GM12878 (cell line): ENCODE results near the gene CLN6. TPM values are rescaled to one million over a fixed set of nuclear protein-coding genes. Genes with fewer than 3 reads are reported as not detected.
A peak's percentile ranks its signal among the peaks of the same experiment; 100 is the strongest.

Experiments
- ATAC-seq: fragments of 200-7000 bp; cut with Tn5 transposase; 3 replicates; pipeline ENCODE4 v1.9.1; 2020; ENCODE audit warnings: mild to moderate bottlenecking, moderate library complexity
- Bru-seq: library from RNA; stranded (reverse); fragments of 400-500 nt; gene quantifications from one replicate; lab custom pipeline; 2021; lab: Mats Ljungman, UMichigan
- BruChase-seq, 2 experiments: library from RNA; stranded (reverse); fragments of 400-500 nt; gene quantifications; one replicate each; lab custom pipeline; 2021; lab: Mats Ljungman, UMichigan
- BruUV-seq: library from RNA; stranded (reverse); fragments of 400-500 nt; replicated peaks from 2 replicates; lab custom pipeline; 2021; lab: Mats Ljungman, UMichigan
- CTCF ChIA-PET: fragments of 300-600 bp; sonication (Branson Sonifier 250); formaldehyde crosslinking; extraction: SDS; loops from one replicate; lab custom pipeline; 2021; ENCODE audit warnings: inconsistent platforms; lab: Yijun Ruan, JAX
- POLR2A ChIA-PET: fragments of 350-600 bp; formaldehyde crosslinking; extraction: SDS; loops from one replicate; lab custom pipeline; 2021; ENCODE audit warnings: inconsistent platforms; lab: Charles Lee
- RAD21 ChIA-PET: fragments of 300-600 bp; sonication (Branson Sonifier 250); formaldehyde crosslinking; loops from one replicate; lab custom pipeline; 2023; ENCODE audit warnings: antibody characterized with exemption; ENCODE audit not compliant: unreplicated experiment; lab: Charles Lee
- SMC1A ChIA-PET: fragments of 300-600 bp; sonication (Branson Sonifier 250); formaldehyde crosslinking; loops from one replicate; lab custom pipeline; 2023; ENCODE audit not compliant: unreplicated experiment, uncharacterized antibody; lab: Charles Lee
- DNase-seq: peaks from one replicate; pipeline ENCODE4 v3.0.0-alpha.2; 2011; ENCODE audit warnings: low read depth, low spot score
- FAIRE-seq: peaks from 3 replicates; lab custom pipeline; 2011; peaks lifted over from hg19 to GRCh38; lab: Jason Lieb, UNC
- H2AFZ ChIP-seq: 2 replicates; pipeline ENCODE4 v1.6.0; 2011; ENCODE audit warnings: low read depth, low read length, control low read depth; ENCODE audit not compliant: control insufficient read depth
- H3K27ac ChIP-seq: 2 replicates; pipeline ENCODE4 v1.5.1; 2011; ENCODE audit warnings: control low read depth; ENCODE audit not compliant: control insufficient read depth, insufficient read depth
- H3K27me3 ChIP-seq, 2 experiments: replicated peaks in 1 of 2; 2 replicates each; pipeline versions ENCODE4 v1.6.0 to v1.6.1; 2011; ENCODE audit warnings: low read length in 1 of 2; ENCODE audit not compliant: control insufficient read depth in 2 of 2, insufficient read depth in 2 of 2
- H3K36me3 ChIP-seq, 2 experiments: 2 replicates each; pipeline ENCODE4 v1.5.1; 2011; ENCODE audit warnings: low read length in 1 of 2; ENCODE audit not compliant: control insufficient read depth in 2 of 2, insufficient read depth in 2 of 2
- H3K4me1 ChIP-seq: 2 replicates; pipeline ENCODE4 v1.6.1; 2011; ENCODE audit warnings: mild to moderate bottlenecking, low read length, moderate library complexity, mixed read lengths; ENCODE audit not compliant: control insufficient read depth, insufficient read depth
- H3K4me2 ChIP-seq: 2 replicates; pipeline ENCODE4 v1.6.0; 2011; ENCODE audit warnings: control low read depth; ENCODE audit not compliant: control insufficient read depth, insufficient read depth
- H3K4me3 ChIP-seq: fragments of 200-600 bp; sonication (generic); 2 replicates; pipeline ENCODE4 v1.5.1; 2016
- H3K79me2 ChIP-seq: 2 replicates; pipeline ENCODE4 v1.6.0; 2011; ENCODE audit warnings: low read length; ENCODE audit not compliant: control insufficient read depth, insufficient read depth
- H3K9ac ChIP-seq: 2 replicates; pipeline ENCODE4 v1.8.0; 2011; ENCODE audit warnings: low read length, control low read depth, mixed read lengths; ENCODE audit not compliant: control insufficient read depth, insufficient read depth
- H3K9me3 ChIP-seq: replicated peaks from 3 replicates; pipeline ENCODE4 v1.5.1; 2011; ENCODE audit warnings: mild to moderate bottlenecking, low read length; ENCODE audit not compliant: control insufficient read depth, insufficient read depth
- H4K20me1 ChIP-seq: 2 replicates; pipeline ENCODE4 v1.6.0; 2011; ENCODE audit not compliant: control insufficient read depth, insufficient read depth
- BACH1 ChIP-seq: fragments of 450-650 bp; IDR thresholded peaks from 2 replicates; pipeline ENCODE4 v1.6.1; 2017; ENCODE audit warnings: mild to moderate bottlenecking, borderline replicate concordance
- CHD1 ChIP-seq: IDR thresholded peaks from 2 replicates; pipeline ENCODE4 v1.6.1; 2012; ENCODE audit warnings: low read depth, low read length, improper control_type of control experiment
- KAT2A ChIP-seq: conservative IDR thresholded peaks from 2 replicates; pipeline ENCODE4 v1.6.1; 2011; ENCODE audit warnings: low read depth, low read length; ENCODE audit not compliant: control insufficient read depth
- NRF1 ChIP-seq: conservative IDR thresholded peaks from 2 replicates; pipeline ENCODE4 v1.6.1; 2011; ENCODE audit warnings: mild to moderate bottlenecking, low read depth, low read length, improper control_type of control experiment
- SUZ12 ChIP-seq: fragments of 200-600 bp; sonication (generic); IDR thresholded peaks from one replicate; pipeline ENCODE4 v1.6.1; 2018; ENCODE audit warnings: antibody characterized with exemption, mild to moderate bottlenecking; ENCODE audit not compliant: unreplicated experiment
- WGBS: methylation state at CpG from one replicate; pipeline ENCODE4 v1.1.6; 2016; ENCODE audit warnings: low lambda C conversion rate; ENCODE audit not compliant: insufficient replicate concordance, insufficient coverage; ENCODE audit errors: missing lambda C conversion rate; 5-methylcytosine and 5-hydroxymethylcytosine counted together
- in situ Hi-C: fragments of 300-500 bp; cut with MboI; formaldehyde crosslinking; loops from 9 replicates; pipeline ENCODE4 v1.14.3; 2018; ENCODE audit warnings: mixed read lengths
- intact Hi-C: fragments of 100-400 bp; cut with micrococcal nuclease; formaldehyde crosslinking; loops from one replicate; pipeline ENCODE4 v1.14.2; 2022; ENCODE audit not compliant: unreplicated experiment
- long read RNA-seq, 2 experiments: library from polyadenylated mRNA; unstranded; transcript quantifications; one replicate each; pipeline ENCODE4 v2.0.0, GENCODE V29; 2019 to 2020
- polyA minus RNA-seq, 3 experiments: library from RNA; depleted of rRNA, polyadenylated mRNA; stranded (reverse); fragments of >200 nt; gene quantifications; 2 replicates each; pipeline ENCODE4 v1.2.3, GENCODE V29; 2011
- polyA plus RNA-seq, 11 experiments: library from polyadenylated mRNA; depleted of rRNA in 4 of 11; unstranded in 6 of 11; stranded (reverse) in 5 of 11; fragments of >200 nt; fragmentation: Nextera tagmentation in 4 of 11; fragmentation: Illumina TruSeq in 1 of 11; extraction: Ambion mirVana in 4 of 11; extraction: Trizol in 1 of 11; gene quantifications; 1 replicate in 1 of 11; 2 replicates in 10 of 11; pipeline versions ENCODE4 v1.2.1 to v1.2.3, GENCODE V29; 2011 to 2016; ENCODE audit warnings: inconsistent platforms in 2 of 11, missing spikeins in 2 of 11, low read depth in 1 of 11
- total RNA-seq, 4 experiments: library from RNA; depleted of rRNA in 3 of 4; stranded (reverse); fragments of >200 nt in 3 of 4; fragmentation: Illumina TruSeq in 1 of 4; extraction: Trizol in 1 of 4; gene quantifications; 2 replicates each; pipeline versions ENCODE4 v1.2.1 to v1.2.3, GENCODE V29; 2013 to 2021
- TF ChIP-seq, protein P1 (sequence below): fragments of 450-650 bp; formaldehyde crosslinking; IDR thresholded peaks from 2 replicates; pipeline ENCODE4 v1.4.0; 2020; ENCODE audit warnings: mild to moderate bottlenecking, moderate library complexity
- TF ChIP-seq, protein P2 (sequence below): IDR thresholded peaks from 2 replicates; pipeline ENCODE4 v1.6.1; 2012; ENCODE audit warnings: low read depth, low read length, improper control_type of control experiment
- TF ChIP-seq, protein P3 (sequence below): fragments of 450-650 bp; formaldehyde crosslinking; IDR thresholded peaks from 2 replicates; pipeline ENCODE4 v1.4.0; 2022; ENCODE audit warnings: mild to moderate bottlenecking, moderate library complexity

CLN6 gene
- total RNA-seq (2013; cell fraction: nucleolus; rRNA removed): 93.0 and 108 TPM in 2 replicates
- 31.1 and 37.1 TPM in 2 replicates for total RNA-seq (2014; rRNA removed)
- total RNA-seq (2014; rRNA removed; fragmentation: Illumina TruSeq; extraction: Trizol): 27.3 and 29.4 TPM in 2 replicates
- total RNA-seq (2021): 63.5 and 63.7 TPM in 2 replicates
- 17.2 TPM for polyA plus RNA-seq (2011; ENCODE audit: low read depth)
- 21.0 and 53.8 TPM in 2 replicates for polyA plus RNA-seq (2011; rRNA removed)
- polyA plus RNA-seq (2011; cell fraction: cytosol; rRNA removed): 68.3 and 86.8 TPM in 2 replicates
- polyA plus RNA-seq (2011; cell fraction: nucleus; rRNA removed): 59.7 and 73.1 TPM in 2 replicates
- 30.2 and 31.2 TPM in 2 replicates for polyA plus RNA-seq (2012)
- 40.5 and 52.1 TPM in 2 replicates for polyA plus RNA-seq (2014; fragmentation: Illumina TruSeq; extraction: Trizol)
- 1 to 10 TPM in 1 of 2 experiments, under 1 TPM in 1; 0.74 to 1.4 TPM for polyA plus RNA-seq (2014; fragmentation: Nextera tagmentation; extraction: Ambion mirVana)
- 69.0 and 72.0 TPM in 2 replicates for polyA plus RNA-seq (2014; rRNA removed)
- 10 to 100 TPM; 16.3 to 19.6 TPM for polyA plus RNA-seq (2016; fragmentation: Nextera tagmentation; extraction: Ambion mirVana)
- polyA minus RNA-seq (2011; rRNA and poly(A)+ RNA removed): 127 and 131 TPM in 2 replicates
- polyA minus RNA-seq (2011; cell fraction: cytosol; rRNA and poly(A)+ RNA removed): 34.1 and 34.6 TPM in 2 replicates
- polyA minus RNA-seq (2011; cell fraction: nucleus; rRNA and poly(A)+ RNA removed): 28.4 and 72.4 TPM in 2 replicates
- Bru-seq, nascent RNA: percentile 38 among the genes with signal in this experiment
- percentile 54 among the genes with signal in this experiment for BruChase-seq, experiment 1, labeled RNA remaining after a 6-hour chase
- percentile 49 among the genes with signal in this experiment for BruChase-seq, experiment 2, labeled RNA remaining after a 2-hour chase
- long read RNA-seq, experiment 1, transcript CLN6-201 (7 exons, 2,243 nt): major isoform, 24 of 28 reads
- long read RNA-seq, experiment 1, partial matches to known transcripts: 1 of 28 reads
- long read RNA-seq, experiment 1, other reads (novel, unspliced or antisense): 1 of 28 reads
- long read RNA-seq, experiment 2, partial matches to known transcripts: 0 of 1 reads
- long read RNA-seq, experiment 2, other reads (novel, unspliced or antisense): 1 of 1 reads

DNA sequence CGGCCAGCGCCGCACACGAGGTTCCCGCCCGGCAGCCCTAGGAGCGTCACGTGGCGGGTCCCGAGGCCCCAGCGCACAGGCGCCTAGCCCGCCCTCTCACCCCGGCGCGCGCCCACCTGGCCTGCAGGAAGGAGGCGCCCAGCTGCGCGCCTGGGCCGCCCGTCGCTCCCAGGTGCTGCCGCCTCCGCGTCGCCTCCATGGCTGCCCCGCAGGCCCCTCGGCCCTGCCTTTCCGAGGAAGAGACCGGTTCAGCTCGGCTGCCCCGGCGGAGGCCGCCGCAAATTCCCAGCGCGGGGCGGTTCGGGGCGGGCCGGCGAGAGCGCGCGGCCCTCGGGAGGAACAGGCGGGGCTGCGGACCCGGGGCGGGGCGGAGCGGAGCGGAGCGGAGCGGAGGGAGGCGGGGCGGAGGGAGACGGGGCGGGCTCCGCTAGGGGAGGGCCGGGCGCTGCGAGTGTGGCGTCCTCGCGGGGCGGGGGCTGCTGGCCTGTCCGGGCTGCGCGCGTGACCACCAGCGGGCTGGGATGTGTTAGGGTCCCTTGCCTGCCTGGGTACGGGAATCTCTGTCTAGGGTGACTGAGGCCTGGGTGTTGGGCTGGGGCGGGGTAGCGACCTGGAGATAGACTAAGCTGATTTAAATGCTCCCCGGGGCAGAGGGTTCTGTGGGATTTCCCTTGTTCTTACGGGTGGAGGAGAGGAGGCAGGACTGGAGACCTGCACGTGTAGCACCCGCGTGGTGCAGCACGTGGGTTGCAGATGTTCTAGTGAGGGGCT lies at the start of gene CLN6:
CLN6 (minus strand) TSS at position 343 of the 771 bp plus-strand sequence; CDS start at position 199, 144 bp downstream.
- FAIRE-seq (no peak), ATAC-seq (peak; percentile 84), DNase-seq (peak; percentile 48)
- Histone ChIP-seq H3K4me1 (peaks cover 38% of the 10 kb centered on the region), H3K27ac (peak within 1 kb of the TSS; percentile 90), H3K9me3 (no peaks in the 10 kb centered on the region), H3K79me2 (peaks cover 47% of the 10 kb centered on the region), H3K4me3 (peak within 1 kb of the TSS; percentile 99), H3K36me3 (no peaks in the 10 kb centered on the region), H3K9ac (peak within 1 kb of the TSS; percentile 90), H4K20me1 (no peaks in the 10 kb centered on the region), H2AFZ (peak within 1 kb of the TSS; percentile 94), H3K4me2 (peak within 1 kb of the TSS; percentile 99), H3K27me3 (no peaks in the 10 kb centered on the region)
- BruUV-seq: no TSS peak
- CTCF ChIA-PET: interaction anchor here (0.6 to 3.2 kb wide), 5 partner anchors 10 to 362 kb away, joined by 3 to 13 read pairs (median 4); no protein-coding TSS in a partner anchor
- 1% methylated on average over 26 of the region's 82 CpGs for WGBS
- SMC1A ChIA-PET: interaction anchor here (1.0 to 2.2 kb wide), 3 partner anchors 23 to 366 kb away, joined by 3 to 8 read pairs (median 5); no protein-coding TSS in a partner anchor
- POLR2A ChIA-PET: interaction anchor here (0.9 to 2.2 kb wide), 2 partner anchors 48 to 200 kb away, joined by 6 to 8 read pairs; partner anchors contain the start of gene FEM1B
- intact Hi-C loops (loop anchor here (5.0 kb wide), 1 partner anchor 367 kb away; no protein-coding TSS in a partner anchor), in situ Hi-C loops (no loop called here)
- RAD21 ChIA-PET: interaction anchor here (2.6 kb wide), 1 partner anchor 366 kb away, joined by 13 read pairs; no protein-coding TSS in a partner anchor
- TF ChIP-seq NRF1: no peak
- no peak for TF ChIP-seq SUZ12
- no peak for TF ChIP-seq KAT2A
- peak; percentile 87 for TF ChIP-seq BACH1
- TF ChIP-seq, protein P1, sequence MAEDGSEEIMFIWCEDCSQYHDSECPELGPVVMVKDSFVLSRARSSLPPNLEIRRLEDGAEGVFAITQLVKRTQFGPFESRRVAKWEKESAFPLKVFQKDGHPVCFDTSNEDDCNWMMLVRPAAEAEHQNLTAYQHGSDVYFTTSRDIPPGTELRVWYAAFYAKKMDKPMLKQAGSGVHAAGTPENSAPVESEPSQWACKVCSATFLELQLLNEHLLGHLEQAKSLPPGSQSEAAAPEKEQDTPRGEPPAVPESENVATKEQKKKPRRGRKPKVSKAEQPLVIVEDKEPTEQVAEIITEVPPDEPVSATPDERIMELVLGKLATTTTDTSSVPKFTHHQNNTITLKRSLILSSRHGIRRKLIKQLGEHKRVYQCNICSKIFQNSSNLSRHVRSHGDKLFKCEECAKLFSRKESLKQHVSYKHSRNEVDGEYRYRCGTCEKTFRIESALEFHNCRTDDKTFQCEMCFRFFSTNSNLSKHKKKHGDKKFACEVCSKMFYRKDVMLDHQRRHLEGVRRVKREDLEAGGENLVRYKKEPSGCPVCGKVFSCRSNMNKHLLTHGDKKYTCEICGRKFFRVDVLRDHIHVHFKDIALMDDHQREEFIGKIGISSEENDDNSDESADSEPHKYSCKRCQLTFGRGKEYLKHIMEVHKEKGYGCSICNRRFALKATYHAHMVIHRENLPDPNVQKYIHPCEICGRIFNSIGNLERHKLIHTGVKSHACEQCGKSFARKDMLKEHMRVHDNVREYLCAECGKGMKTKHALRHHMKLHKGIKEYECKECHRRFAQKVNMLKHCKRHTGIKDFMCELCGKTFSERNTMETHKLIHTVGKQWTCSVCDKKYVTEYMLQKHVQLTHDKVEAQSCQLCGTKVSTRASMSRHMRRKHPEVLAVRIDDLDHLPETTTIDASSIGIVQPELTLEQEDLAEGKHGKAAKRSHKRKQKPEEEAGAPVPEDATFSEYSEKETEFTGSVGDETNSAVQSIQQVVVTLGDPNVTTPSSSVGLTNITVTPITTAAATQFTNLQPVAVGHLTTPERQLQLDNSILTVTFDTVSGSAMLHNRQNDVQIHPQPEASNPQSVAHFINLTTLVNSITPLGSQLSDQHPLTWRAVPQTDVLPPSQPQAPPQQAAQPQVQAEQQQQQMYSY (CRISPR knock-in tag): no peak
- TF ChIP-seq, protein P2, sequence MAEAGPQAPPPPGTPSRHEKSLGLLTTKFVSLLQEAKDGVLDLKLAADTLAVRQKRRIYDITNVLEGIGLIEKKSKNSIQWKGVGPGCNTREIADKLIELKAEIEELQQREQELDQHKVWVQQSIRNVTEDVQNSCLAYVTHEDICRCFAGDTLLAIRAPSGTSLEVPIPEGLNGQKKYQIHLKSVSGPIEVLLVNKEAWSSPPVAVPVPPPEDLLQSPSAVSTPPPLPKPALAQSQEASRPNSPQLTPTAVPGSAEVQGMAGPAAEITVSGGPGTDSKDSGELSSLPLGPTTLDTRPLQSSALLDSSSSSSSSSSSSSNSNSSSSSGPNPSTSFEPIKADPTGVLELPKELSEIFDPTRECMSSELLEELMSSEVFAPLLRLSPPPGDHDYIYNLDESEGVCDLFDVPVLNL: peak; percentile 42; the same call in 1 of the 2 replicates
- TF ChIP-seq, protein P3, sequence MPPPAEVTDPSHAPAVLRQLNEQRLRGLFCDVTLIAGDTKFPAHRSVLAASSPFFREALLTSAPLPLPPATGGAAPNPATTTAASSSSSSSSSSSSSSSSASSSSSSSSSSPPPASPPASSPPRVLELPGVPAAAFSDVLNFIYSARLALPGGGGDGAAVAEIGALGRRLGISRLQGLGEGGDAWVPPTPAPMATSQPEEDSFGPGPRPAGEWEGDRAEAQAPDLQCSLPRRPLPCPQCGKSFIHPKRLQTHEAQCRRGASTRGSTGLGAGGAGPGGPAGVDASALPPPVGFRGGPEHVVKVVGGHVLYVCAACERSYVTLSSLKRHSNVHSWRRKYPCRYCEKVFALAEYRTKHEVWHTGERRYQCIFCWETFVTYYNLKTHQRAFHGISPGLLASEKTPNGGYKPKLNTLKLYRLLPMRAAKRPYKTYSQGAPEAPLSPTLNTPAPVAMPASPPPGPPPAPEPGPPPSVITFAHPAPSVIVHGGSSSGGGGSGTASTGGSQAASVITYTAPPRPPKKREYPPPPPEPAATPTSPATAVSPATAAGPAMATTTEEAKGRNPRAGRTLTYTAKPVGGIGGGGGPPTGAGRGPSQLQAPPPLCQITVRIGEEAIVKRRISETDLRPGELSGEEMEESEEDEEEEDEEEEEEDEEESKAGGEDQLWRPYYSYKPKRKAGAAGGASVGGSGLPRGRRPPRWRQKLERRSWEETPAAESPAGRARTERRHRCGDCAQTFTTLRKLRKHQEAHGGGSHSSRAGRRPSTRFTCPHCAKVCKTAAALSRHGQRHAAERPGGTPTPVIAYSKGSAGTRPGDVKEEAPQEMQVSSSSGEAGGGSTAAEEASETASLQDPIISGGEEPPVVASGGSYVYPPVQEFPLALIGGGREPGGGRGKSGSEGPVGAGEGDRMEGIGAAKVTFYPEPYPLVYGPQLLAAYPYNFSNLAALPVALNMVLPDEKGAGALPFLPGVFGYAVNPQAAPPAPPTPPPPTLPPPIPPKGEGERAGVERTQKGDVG (CRISPR knock-in tag): no peak
- no peak for TF ChIP-seq CHD1
